ENCODE results near the gene MEDAG.

Gene MEDAG

DNA sequence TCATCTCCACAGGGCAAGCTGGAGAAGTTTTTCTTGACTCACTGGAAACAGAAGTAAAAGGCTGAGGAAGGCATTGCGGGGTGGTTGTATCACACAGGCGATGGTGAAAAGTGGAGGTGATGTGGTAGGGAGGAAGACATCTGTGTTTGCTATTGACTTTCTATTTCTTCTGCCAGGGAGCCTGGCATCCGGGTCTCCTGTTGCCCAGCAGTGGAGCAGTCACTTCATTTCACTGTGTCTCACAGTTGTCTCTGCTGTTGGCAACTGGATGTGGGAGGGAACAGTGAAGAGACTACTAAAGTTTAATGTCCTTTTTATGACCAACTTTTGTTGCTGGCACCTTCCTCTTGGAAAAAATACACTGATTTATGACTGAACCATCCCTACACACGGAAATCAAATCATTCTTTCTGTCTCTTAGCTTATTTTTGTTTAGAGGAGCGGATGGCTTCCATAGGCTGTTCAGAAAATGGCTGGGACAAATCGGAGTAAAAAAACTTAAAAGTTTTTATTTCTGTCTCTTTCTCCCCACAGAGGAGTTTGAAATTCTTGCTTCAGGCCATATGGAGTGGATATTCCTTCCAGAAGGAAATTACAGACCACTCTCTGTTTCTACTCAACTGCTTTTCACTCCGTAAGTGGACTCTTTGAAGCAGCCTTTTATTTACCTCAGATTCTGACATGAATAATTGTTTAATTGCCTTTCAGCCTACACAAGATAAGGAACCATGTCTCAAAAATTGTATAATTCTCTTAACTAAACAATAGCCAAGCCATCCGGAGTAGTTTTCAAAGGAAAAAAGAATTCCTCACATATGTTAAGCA is 23.8 kb upstream of the MEDAG start:
- no peak overlapping the region for H3K4me3 ChIP-seq (ENCODE audit: low read length)
- TF ChIP-seq ZNF274 (IDR thresholded peaks at IDR 0.05; ENCODE audit: low read depth, low read length) = no peak

GRCh38 chr13:30882996-30883766 is 22.9 kb upstream of the MEDAG start:
- no peak for TF ChIP-seq ZNF274 (IDR thresholded peaks at IDR 0.05; ENCODE audit: low read depth, low read length)
- no peak overlapping the region for H3K4me3 ChIP-seq (ENCODE audit: low read length)

GRCh38 chr13:30884543-30884942 is 21.5 kb upstream of the MEDAG start:
- no peak overlapping the region for H3K4me3 ChIP-seq (ENCODE audit: low read length)
- TF ChIP-seq ZNF274 (IDR thresholded peaks at IDR 0.05; ENCODE audit: low read depth, low read length) = no peak

DNA sequence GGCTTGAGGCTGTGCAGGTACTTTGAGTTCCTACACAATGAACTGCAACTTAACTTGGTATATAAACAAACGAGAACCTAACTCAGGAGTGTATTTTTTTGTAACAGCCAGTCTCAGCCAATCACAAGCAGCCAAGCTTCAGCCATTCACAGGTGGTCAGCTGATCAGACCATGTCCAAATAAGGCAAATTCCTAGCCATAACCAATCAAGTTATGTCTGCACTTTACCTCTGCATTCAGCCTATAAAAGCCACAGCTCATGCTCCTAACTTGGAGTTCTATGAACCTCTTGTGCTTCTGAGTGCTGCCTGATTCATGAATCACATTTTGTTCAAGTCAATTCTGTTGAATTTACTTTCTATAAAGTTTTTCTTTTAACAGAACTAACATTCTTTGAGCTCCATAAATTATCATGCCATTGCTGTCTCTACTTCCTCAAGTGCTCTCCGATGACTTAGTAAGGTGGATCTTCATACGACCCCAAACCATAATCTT is 16.8 kb upstream of the MEDAG start:
- TF ChIP-seq ZNF274 (IDR thresholded peaks at IDR 0.05; ENCODE audit: low read depth, low read length) = no peak
- no peak overlapping the region for H3K4me3 ChIP-seq (ENCODE audit: low read length)

DNA sequence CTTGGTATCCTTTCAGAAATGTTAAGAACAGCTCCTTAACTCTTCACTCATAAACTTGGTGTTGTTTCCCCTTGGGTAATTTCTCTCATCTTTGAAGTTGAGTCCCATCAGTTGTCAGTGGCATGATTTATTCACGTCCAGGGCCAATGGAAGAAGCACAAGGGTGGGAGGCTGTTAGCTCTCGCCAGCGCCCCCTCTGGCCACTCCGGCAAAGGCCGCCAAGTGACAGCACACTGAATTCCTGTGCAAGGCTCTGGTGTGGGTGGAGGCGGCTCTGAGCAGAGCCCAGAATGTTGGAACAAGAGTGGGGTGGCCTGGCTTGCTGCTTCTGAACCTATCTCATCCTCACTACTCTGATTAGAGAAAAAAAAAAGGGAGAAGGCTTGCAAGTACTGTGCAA is 13.1 kb upstream of the MEDAG start:
- no peak for TF ChIP-seq ZNF274 (IDR thresholded peaks at IDR 0.05; ENCODE audit: low read depth, low read length)
- no peak overlapping the region for H3K4me3 ChIP-seq (ENCODE audit: low read length)

DNA sequence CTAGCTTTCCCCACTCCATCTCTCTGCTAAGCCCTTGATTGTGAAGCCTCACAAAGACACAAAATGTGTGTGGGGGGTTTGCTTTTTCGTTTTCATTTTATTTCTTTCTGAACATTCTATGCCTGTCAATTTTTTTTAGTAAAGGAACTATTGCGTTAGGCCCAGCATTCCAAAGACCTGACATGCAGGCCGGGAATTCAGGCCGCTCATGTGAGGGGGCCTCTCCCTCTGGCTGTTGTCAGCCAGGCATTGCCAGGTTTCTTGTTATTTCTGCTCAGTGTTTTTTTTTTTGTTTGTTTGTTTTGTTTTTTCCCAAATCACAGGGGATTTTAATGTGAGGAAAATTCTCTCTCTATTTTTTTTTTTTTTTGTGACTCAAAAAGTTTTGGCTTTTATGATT is 10.3 kb upstream of the MEDAG start:
- no peak for TF ChIP-seq ZNF274 (IDR thresholded peaks at IDR 0.05; ENCODE audit: low read depth, low read length)
- no peak overlapping the region for H3K4me3 ChIP-seq (ENCODE audit: low read length)

DNA sequence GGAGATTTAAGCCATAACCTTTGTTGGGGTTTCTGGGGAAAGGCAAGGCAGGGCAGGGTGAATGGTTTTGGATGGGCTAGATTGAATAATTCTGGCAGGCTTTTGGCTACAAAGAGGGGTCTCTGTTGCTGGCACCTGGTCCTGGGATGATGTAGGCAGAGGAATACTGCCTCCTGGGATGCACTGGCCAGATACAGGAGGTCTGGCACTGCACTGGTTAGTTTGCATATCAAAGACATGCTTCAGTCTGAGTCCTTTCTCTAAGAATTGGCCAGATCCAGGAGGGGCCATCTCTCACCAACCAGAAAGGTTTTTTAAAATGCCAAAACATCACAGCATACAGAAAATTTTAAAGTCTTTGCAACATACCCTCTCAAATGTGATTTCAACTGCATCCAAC is 8.0 kb upstream of the MEDAG start:
- no peak overlapping the region for H3K4me3 ChIP-seq (ENCODE audit: low read length)
- TF ChIP-seq ZNF274 (IDR thresholded peaks at IDR 0.05; ENCODE audit: low read depth, low read length) = no peak

GRCh38 chr13:30898678-30899241 is 7.3 kb upstream of the MEDAG start:
- no peak for TF ChIP-seq ZNF274 (IDR thresholded peaks at IDR 0.05; ENCODE audit: low read depth, low read length)
- H3K4me3 ChIP-seq (ENCODE audit: low read length) = no peak overlapping the region

GRCh38 chr13:30900436-30900835 is 5.6 kb upstream of the MEDAG start:
- H3K4me3 ChIP-seq (ENCODE audit: low read length) = no peak overlapping the region
- no peak for TF ChIP-seq ZNF274 (IDR thresholded peaks at IDR 0.05; ENCODE audit: low read depth, low read length)

GRCh38 chr13:30900952-30901749 is 4.9 kb upstream of the MEDAG start:
- no peak for TF ChIP-seq ZNF274 (IDR thresholded peaks at IDR 0.05; ENCODE audit: low read depth, low read length)

GRCh38 chr13:30904043-30904442 is 2.0 kb upstream of the MEDAG start:
- no peak for TF ChIP-seq ZNF274 (IDR thresholded peaks at IDR 0.05; ENCODE audit: low read depth, low read length)
- H3K4me3 ChIP-seq (ENCODE audit: low read length) = no peak overlapping the region

More at GRCh38 chr13:30900952-30901749, 4.9 kb upstream of the MEDAG start:
- H3K4me3 ChIP-seq (ENCODE audit: low read length) = no peak overlapping the region

DNA sequence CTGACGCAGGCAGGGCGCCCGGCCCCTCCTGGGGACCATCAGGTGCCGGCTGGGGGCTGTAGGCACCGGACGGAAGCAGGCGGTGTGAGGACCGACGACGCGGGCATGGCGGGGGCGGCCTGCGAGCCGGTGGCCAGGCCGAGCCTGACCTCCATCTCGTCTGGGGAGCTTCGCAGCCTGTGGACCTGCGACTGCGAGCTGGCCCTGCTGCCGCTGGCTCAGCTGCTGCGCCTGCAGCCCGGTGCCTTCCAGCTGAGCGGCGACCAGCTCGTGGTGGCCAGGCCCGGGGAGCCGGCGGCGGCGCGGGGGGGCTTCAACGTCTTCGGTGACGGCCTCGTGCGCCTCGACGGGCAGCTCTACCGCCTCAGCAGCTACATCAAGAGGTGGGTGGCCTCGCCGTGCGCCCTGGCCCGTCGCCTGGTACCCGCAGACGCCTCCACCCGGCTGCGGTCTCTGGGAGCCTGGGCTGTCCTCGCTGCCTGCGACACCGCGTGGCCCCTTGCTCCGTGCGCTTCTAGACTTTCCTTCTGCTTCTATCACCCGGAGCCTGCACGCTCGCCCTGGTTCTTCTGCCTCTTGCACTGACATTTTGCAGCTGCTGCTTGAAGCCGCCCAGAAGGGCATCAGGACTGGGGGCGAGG is 460 bp downstream of the MEDAG start:
- H3K4me3 ChIP-seq (ENCODE audit: low read length) = no peak overlapping the region
- TF ChIP-seq ZNF274 (IDR thresholded peaks at IDR 0.05; ENCODE audit: low read depth, low read length) = no peak

DNA sequence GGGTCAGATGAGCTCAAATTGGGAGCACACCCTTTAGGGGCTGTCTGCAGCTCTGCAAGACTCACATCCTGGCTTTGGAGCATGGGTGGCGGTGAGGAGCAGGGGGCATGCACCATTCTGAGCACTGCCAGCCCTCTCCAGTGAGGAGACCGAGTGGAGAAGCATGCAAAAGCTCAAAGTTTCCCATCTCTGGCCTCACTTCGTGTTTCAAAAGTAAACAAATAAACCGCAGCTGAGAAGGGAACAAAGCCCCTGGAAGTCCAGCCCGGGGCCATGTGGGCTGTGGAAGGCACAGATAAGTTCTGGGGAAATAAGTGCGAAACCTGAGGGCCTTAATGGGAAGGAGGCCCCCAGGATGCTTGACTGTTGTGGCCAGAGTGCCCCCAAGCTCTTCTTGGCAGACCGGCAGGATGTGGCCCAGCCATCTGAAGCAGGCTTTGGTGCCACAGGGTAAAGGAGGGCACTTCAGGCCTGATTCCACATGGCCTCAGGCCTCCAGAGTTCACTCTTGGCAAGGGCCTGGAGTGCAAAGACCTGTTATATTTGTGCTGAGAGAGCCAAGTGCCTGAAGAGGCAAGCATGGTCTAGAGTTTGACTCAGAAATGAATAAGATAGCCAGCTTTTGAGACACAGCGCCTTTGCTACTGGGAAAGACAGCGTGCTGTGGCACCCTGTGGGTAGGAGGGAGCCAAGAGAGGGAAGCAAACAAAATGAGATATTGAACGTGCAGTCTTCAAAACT is 1.2 kb downstream of the MEDAG start:
- H3K4me3 ChIP-seq (ENCODE audit: low read length) = no peak overlapping the region
- no peak for TF ChIP-seq ZNF274 (IDR thresholded peaks at IDR 0.05; ENCODE audit: low read depth, low read length)

All from GM08714 (cell line).